ENCODE results near the gene PXK. TPM values are rescaled to one million over a fixed set of nuclear protein-coding genes. Genes with fewer than 3 reads are reported as not detected.

The PXK gene
- total RNA-seq, 4 donors from 2014 or later = 28.2 to 35.3 (median 30.3) TPM

GRCh38 chr3:58377168-58377567 is 44.5 kb downstream of the PXK start:
- no peak overlapping the region for H3K27ac ChIP-seq (replicated peaks in 1 of 4)
- 92% methylated on average over 5 of the region's 5 CpGs for WGBS
- no peaks in the 10 kb centered on the region for H3K36me3 ChIP-seq
- no peak overlapping the region for H3K4me3 ChIP-seq
- no peaks in the 10 kb centered on the region for H3K9me3 ChIP-seq
- no peaks in the 10 kb centered on the region for H3K27me3 ChIP-seq
- no peak for DNase-seq (ENCODE audit: extremely low spot score)
- TF ChIP-seq EP300 (IDR thresholded peaks at IDR 0.05) (no peak), CTCF (IDR thresholded peaks at IDR 0.05) (no peak), POLR2A (IDR thresholded peaks at IDR 0.05; ENCODE audit: low read depth) (no peak), POLR2AphosphoS5 (IDR thresholded peaks at IDR 0.05) (no peak)
- H3K4me1 ChIP-seq = peaks cover 0 to 7% (median 0%) of the 10 kb centered on the region in 4 donors
- intact Hi-C loops (cut with DNase I) = no loop called here

GRCh38 chr3:58377750-58378149 is 45.1 kb downstream of the PXK start:
- Histone ChIP-seq H3K27ac (replicated peaks in 1 of 4) (no peak overlapping the region), H3K4me3 (no peak overlapping the region), H3K4me1 (peaks cover 0 to 7% (median 0%) of the 10 kb centered on the region in 4 donors), H3K27me3 (no peaks in the 10 kb centered on the region), H3K9me3 (no peaks in the 10 kb centered on the region), H3K36me3 (peaks cover 0 to 5% (median 2%) of the 10 kb centered on the region in 4 donors)
- no peak for DNase-seq (ENCODE audit: extremely low spot score)
- intact Hi-C loops (cut with DNase I) = no loop called here
- TF ChIP-seq POLR2A (IDR thresholded peaks at IDR 0.05; ENCODE audit: low read depth) (no peak), EP300 (IDR thresholded peaks at IDR 0.05) (no peak), CTCF (IDR thresholded peaks at IDR 0.05) (no peak), POLR2AphosphoS5 (IDR thresholded peaks at IDR 0.05) (no peak)
- WGBS = 90% methylated on average over 4 of the region's 4 CpGs

GRCh38 chr3:58379351-58380073 is 46.8 kb downstream of the PXK start:
- Histone ChIP-seq H3K27ac (replicated peaks in 1 of 4) (no peak overlapping the region), H3K4me1 (peaks cover 0 to 16% (median 11%) of the 10 kb centered on the region in 4 donors), H3K27me3 (no peaks in the 10 kb centered on the region), H3K4me3 (no peak overlapping the region), H3K36me3 (peaks cover 0 to 18% (median 10%) of the 10 kb centered on the region in 4 donors), H3K9me3 (no peaks in the 10 kb centered on the region)
- TF ChIP-seq EP300 (IDR thresholded peaks at IDR 0.05) (no peak), CTCF (IDR thresholded peaks at IDR 0.05) (no peak), POLR2AphosphoS5 (IDR thresholded peaks at IDR 0.05) (no peak), POLR2A (IDR thresholded peaks at IDR 0.05; ENCODE audit: low read depth) (no peak)
- 92% methylated on average over 4 of the region's 4 CpGs for WGBS
- no peak for DNase-seq (ENCODE audit: extremely low spot score)
- intact Hi-C loops (cut with DNase I) = no loop called here

- intact Hi-C loops (cut with DNase I) = no loop called here
Observed at GRCh38 chr3:58383476-58383875, 50.8 kb downstream of the PXK start.

More at GRCh38 chr3:58383476-58383875, 50.8 kb downstream of the PXK start:
- Histone ChIP-seq H3K27me3 (no peaks in the 10 kb centered on the region), H3K27ac (replicated peaks in 1 of 4) (no peak overlapping the region), H3K9me3 (no peaks in the 10 kb centered on the region), H3K4me3 (no peak overlapping the region), H3K36me3 (peaks cover 0 to 23% (median 13%) of the 10 kb centered on the region in 4 donors), H3K4me1 (peaks cover 26 to 44% (median 36%) of the 10 kb centered on the region in 4 donors)
- 67% methylated on average over 2 of the region's 2 CpGs for WGBS
- no peak for DNase-seq (ENCODE audit: extremely low spot score)
- TF ChIP-seq POLR2AphosphoS5 (IDR thresholded peaks at IDR 0.05) = no peak
- TF ChIP-seq EP300 (IDR thresholded peaks at IDR 0.05) = no peak
- no peak for TF ChIP-seq POLR2A (IDR thresholded peaks at IDR 0.05; ENCODE audit: low read depth)
- no peak for TF ChIP-seq CTCF (IDR thresholded peaks at IDR 0.05)
